Stimulated activated CD4-positive, alpha-beta T cell treated with anti-CD3 and anti-CD28 coated beads, Interleukin-15, amount 100 ng/mL, for 24 hours (primary cell): ENCODE data around the gene CPNE4.
A peak's percentile ranks its signal among the peaks of the same experiment; 100 is the strongest.
"Not testable (repeated sequence)": the region's sequence is repeated elsewhere in the genome, so short reads cannot be mapped to it uniquely, and the experiment has no call there.

ENCODE experiments used
- DNase-seq: peaks from one replicate; pipeline ENCODE4 v3.0.0-alpha.2; 2020

The CPNE4 gene

GRCh38 chr3:132034486-132035464, at the start of gene CPNE4:
CPNE4 (minus strand) TSS chr3:132035014.
- peak; percentile 83 for DNase-seq

- DNase-seq: no peak
These were observed 48.9 kb upstream of the CPNE4 start for GRCh38 chr3:132083583-132084279.

GRCh38 chr3:132083159-132083558, 48.3 kb upstream of the CPNE4 start:
- DNase-seq: no peak

- no peak for DNase-seq
These were observed 44.3 kb upstream of the CPNE4 start for GRCh38 chr3:132079147-132079546.

GRCh38 chr3:132073771-132074170, 39.0 kb upstream of the CPNE4 start:
- no peak for DNase-seq

GRCh38 chr3:132071043-132071442, 36.2 kb upstream of the CPNE4 start:
- no peak for DNase-seq

GRCh38 chr3:132064114-132064513, 29.3 kb upstream of the CPNE4 start:
- no peak for DNase-seq

GRCh38 chr3:132062535-132062934, 27.7 kb upstream of the CPNE4 start:
- DNase-seq: no peak

- DNase-seq: no peak
These were observed 21.1 kb upstream of the CPNE4 start for GRCh38 chr3:132055872-132056271.

GRCh38 chr3:132047209-132047608, 12.4 kb upstream of the CPNE4 start:
- no peak for DNase-seq

- not testable (repeated sequence) for DNase-seq
These were observed 10.1 kb upstream of the CPNE4 start for GRCh38 chr3:132044874-132045273.

- no peak for DNase-seq
These were observed 7.9 kb upstream of the CPNE4 start for GRCh38 chr3:132042681-132043080.

- DNase-seq: no peak
These were observed 3.5 kb upstream of the CPNE4 start for GRCh38 chr3:132038198-132038825.

GRCh38 chr3:132037581-132037980, 2.8 kb upstream of the CPNE4 start:
- DNase-seq: no peak

GRCh38 chr3:132037056-132037455, 2.2 kb upstream of the CPNE4 start:
- no peak for DNase-seq

GRCh38 chr3:132034097-132034485, 723 bp downstream of the CPNE4 start:
- no peak for DNase-seq

GRCh38 chr3:132033471-132033870, 1.3 kb downstream of the CPNE4 start:
- no peak for DNase-seq

GRCh38 chr3:132032959-132033358, 1.9 kb downstream of the CPNE4 start:
- DNase-seq: no peak

GRCh38 chr3:132029182-132029902, 5.5 kb downstream of the CPNE4 start:
- DNase-seq: peak; percentile 82

GRCh38 chr3:132022914-132023313, 11.9 kb downstream of the CPNE4 start:
- no peak for DNase-seq

GRCh38 chr3:132020058-132020457, 14.8 kb downstream of the CPNE4 start:
- DNase-seq: no peak

- no peak for DNase-seq
These were observed 17.7 kb downstream of the CPNE4 start for GRCh38 chr3:132017137-132017536.
